ENCODE results near the gene NANOGP8.

DNA sequence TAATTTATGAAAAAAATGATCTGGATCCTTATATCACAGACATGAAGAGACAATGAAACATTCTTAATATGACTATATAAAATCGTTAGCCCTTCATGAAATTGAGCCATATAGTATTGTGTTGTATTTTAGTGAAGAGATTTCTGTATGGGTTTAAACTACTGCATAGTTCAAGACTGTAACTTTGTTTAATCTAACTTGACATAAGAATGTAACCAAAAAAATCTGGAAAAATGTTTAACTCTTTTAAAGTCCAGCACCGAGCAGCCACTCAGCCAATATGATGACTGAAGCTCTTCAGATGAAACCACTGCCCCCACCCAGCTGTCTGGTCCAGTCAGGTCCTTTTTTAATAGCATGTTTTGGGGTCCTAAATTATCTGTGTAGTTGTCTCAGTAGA, 4.9 kb downstream of the NANOGP8 start:
- TF ChIP-seq, protein P1, sequence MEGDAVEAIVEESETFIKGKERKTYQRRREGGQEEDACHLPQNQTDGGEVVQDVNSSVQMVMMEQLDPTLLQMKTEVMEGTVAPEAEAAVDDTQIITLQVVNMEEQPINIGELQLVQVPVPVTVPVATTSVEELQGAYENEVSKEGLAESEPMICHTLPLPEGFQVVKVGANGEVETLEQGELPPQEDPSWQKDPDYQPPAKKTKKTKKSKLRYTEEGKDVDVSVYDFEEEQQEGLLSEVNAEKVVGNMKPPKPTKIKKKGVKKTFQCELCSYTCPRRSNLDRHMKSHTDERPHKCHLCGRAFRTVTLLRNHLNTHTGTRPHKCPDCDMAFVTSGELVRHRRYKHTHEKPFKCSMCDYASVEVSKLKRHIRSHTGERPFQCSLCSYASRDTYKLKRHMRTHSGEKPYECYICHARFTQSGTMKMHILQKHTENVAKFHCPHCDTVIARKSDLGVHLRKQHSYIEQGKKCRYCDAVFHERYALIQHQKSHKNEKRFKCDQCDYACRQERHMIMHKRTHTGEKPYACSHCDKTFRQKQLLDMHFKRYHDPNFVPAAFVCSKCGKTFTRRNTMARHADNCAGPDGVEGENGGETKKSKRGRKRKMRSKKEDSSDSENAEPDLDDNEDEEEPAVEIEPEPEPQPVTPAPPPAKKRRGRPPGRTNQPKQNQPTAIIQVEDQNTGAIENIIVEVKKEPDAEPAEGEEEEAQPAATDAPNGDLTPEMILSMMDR (IDR thresholded peaks at IDR 0.05), result no peak
- TF ChIP-seq POLR2AphosphoS5 (IDR thresholded peaks at IDR 0.05), result no peak
- no peak for TF ChIP-seq POLR2A (IDR thresholded peaks at IDR 0.05; ENCODE audit: low read depth)
- no peak for TF ChIP-seq EP300 (IDR thresholded peaks at IDR 0.05)
